NCI-H774 (cell line): ENCODE results near the gene DNAJB8.

Experiments used
- DNase-seq: peaks from one replicate; lab custom pipeline; 2025; lab: John Stamatoyannopoulos, UW

Gene DNAJB8

DNA sequence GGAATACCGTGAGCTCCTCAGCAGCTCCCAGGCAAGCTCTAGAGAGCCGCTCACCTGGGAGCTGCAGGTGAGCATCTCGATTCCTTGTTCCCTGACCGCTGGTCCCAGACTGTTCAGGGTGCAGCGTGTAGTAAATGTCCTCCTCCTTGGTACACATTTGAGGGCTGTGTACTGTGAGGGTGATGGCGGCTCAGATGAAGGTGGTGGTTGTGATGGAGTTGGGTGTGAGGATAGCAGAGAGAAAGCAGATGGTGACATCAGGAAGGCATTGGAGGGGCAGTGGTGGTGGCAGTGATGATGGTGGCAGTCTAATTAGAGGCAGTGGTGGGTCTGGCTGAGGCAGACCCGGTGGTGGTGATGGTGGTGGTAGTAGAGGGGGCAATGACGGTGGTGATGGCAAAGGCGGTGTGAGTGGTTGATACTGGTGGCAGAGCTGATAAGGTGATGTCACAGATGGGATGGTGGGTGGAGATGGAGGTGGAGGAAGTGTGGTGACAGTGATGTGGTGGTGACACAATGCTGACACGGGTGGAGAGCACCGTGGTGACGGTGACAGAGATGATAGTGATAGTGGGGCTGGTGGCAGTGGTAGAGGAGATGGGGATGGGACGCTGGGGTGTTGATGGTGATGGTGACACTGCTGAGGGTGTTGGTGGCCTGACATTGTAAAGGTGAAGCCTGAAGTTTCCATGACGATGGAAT is at the start of gene DNAJB8:
DNAJB8 (minus strand) TSS at position 51 of the 702 bp plus-strand sequence. CDS start 3,645 bp downstream, outside the sequence.
- DNase-seq = no peak

DNA sequence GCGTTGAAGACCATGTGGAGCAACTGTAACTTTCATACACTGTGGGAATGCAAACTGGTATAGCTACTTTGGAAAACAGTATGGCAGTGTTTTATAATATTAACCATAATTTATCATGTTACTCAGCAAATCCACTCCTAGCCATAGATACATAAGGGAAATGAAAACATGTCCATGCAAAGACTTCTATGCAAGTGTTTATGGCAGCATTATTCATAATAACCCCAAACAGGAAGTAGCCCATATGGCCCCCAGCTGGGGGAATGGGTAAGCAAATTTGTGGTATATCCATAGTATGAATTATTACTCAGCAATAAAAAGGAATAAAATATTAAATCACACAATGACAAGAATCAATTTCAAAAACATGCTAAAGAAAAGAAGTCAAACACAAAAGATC is 49.3 kb upstream of the DNAJB8 start:
- DNase-seq = no peak

DNA sequence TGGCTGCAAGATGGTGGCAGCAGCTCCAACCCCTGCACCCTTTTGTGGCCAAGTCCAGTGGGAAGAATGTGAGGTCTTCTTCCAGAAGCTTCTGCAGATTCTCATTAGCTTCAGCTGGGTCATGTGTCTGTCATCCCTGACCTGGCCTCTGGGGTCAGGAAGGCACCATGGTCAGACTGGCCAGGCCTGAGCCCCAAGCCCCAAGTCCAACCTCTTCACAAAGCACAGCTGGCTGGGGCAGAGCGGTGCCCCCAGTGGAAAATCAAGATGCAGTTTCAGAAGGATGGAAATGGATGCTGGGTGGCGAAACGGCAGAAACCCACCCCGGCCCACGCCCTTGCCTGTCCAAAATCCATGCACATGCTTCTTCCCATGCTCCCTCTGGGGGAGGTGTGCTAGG is 42.2 kb upstream of the DNAJB8 start:
- DNase-seq = no peak

DNA sequence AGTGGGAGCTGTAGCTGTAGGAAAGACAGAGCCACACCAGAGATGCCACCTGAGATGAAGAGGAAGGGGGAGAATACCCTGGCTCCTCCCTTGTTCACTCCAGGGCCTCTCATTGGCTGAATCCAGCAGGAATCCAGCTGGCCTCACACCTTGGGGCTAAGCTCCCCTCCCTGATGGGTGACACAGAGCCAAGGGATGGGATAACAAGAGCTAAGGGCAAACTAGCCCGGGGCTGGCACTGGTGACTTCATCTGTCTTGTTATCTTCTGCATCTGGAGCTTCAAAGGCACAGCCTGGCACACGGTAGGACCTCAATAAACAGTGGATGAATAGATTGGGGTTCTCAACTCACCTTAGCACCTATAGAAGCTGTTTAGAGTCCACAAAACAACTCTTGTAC is 40.1 kb upstream of the DNAJB8 start:
- DNase-seq = no peak

DNA sequence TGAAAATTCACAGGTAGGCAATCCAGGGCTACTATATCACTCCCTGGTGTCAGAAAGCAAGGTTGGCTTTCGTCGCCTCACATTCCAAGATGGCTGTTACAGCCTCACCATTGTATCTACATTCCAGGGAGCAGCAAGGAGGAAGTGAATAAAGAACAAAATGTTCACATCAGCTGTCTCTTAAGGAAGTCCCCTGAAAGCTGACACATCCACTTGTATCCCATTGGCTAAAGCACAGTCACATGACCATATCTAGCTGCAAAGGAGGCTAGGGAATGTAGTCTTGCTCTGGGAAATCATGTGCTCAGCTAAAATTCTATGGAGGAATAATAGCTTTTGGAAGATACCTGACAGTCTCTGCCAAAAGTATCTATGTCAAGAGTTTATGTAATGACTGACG is 39.1 kb upstream of the DNAJB8 start:
- DNase-seq = no peak

DNA sequence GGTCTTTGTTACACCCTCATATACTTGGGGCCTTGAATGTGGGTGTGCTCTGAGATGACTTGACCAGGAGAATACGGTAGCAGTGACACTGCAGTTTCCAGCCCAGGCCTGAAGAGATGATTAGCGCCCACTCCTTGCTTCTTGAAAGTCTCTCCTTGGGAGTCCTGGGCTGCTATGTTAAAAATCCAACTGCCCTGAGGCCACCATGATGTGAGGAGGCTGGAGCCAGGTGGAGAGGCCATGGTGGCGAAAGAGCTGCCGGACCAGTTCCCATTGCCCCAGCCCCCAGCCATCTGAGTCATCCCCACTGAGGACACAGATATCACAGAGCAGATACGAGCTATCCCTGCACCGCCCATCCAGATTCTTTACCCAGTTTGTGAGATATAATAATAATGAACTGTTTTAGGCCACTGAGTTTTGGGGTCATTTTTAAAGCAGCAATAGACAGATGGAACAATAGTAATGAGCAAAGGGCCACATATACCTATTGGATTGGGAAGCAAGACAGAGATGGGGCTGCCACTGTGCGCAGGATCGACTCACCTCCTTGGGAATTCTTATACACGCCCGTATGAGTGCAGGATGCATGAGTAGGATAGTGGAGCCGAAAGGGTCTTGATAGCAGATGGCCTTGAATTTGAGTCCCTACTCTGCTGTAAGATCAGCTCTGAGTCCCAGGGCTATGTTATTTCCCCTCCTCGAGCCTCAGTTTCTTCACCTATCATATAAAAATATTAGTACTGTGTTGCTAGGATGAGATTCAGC is 38.5 kb upstream of the DNAJB8 start:
- DNase-seq = no peak

DNA sequence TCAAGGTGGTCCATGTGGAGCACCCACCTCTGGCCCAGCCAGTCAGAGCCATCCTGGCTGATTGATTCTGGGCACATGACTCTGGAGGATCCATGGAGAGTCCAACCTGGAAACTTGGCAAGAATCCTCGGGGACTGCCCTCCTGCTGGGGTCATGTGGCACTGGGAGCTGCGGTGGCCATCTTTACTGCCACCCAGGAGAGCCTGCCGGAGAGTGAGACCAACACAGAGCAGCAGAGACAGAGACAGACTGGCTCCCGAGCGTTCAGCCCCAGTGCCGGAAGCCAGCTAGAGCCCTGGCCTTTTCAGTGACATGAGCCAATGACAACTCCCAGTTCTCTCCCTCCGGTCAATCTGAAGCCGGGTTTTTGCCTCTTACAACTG is 37.8 kb upstream of the DNAJB8 start:
- DNase-seq = no peak

DNA sequence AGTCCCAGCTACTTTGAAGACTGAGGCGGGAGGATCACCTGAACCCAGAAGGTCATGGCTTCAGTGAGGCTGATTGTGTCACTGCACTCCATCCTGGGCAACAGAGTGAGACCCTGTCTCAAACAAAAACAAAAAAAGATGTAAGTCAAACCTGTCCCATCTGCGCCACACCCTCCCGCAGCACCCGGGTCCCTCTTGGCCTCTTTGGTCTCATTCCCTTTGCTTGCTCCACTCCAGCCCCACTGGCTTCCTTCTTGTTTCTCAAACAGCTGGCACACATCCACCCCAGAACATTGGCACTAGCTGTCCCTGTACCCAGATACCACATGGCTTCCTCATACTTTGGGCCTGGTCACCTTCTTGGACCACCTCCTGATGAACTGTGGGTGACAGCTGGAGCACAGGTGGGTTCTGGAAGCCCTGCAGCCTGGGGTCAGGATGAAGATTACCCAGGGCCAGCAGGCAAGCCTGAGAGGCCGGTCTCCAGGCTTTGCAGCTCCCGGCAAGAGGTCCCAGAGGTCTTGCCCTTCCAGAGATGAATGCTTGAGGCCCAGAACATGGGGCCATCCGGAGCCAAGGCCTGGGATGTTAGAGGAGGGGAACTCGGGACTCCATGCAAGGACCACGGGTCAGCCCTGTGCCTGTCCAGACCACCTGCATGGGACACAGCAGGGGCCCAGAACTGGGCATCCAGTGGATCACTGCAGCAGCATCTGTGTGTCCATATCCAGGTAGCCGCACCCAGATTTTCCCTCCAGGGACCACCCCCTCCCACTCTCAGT is 37.3 kb upstream of the DNAJB8 start:
- no peak for DNase-seq

DNA sequence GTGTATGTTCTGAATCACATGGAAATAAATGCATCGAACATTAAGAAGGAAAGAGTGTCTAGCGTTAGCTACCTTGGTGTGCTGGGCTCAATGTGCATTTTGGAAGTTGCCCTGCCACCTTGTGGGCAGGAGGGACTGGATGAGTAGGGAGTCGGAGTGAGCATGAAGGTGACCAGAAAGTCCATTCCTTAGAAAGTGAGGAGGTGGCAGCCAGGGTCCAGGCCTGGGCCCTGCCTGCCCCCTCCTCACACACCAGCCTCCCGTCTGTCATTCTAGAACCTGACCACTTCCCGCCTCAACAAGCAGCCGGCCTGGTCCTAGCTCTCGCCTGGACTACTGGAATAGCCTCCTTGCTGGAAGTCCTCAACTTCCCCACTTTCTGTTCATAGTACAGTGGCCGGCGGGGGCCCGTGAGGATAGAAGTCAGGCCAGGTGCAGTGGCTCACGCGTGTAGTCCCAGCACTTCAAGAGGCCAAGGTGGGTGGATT is 36.5 kb upstream of the DNAJB8 start:
- no peak for DNase-seq

DNA sequence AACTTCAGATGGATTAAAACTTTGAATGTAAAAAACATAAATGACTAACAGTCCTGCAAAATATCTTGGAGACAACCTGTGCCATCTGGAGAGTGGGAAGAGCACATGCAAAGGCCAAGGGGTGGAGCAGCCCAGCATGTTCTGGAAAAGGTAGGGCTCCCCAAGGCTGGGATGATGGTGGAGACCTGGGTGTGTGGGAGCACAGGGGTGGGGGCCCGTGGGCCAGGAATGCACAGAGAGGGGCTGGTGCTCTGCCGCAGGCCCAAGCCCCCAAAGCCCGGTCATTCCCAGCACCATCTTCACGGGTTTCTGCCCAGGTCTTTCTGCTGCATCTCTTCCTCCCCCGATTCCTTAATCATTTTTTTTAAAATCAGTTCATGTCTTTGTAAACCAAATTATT is 36.0 kb upstream of the DNAJB8 start:
- DNase-seq = no peak

DNA sequence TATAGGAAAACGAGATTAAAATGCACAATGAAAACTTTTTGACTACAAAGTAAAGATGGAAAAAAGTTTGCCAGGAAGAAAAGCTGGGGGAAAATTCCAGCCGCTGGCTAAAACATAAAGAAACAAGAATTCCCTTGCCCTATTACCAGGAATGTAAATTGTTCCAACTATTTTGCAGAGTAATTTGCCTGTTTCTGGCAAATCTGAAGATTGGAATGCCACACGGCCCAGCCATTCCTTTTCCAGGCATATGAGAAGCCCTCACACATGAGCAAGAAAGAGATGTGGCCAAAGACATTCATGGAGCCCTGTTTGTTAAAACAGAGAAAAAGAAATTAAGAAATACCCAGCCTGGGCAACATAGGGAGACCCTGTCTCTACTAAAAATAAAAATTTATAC is 34.7 kb upstream of the DNAJB8 start:
- DNase-seq = no peak

DNA sequence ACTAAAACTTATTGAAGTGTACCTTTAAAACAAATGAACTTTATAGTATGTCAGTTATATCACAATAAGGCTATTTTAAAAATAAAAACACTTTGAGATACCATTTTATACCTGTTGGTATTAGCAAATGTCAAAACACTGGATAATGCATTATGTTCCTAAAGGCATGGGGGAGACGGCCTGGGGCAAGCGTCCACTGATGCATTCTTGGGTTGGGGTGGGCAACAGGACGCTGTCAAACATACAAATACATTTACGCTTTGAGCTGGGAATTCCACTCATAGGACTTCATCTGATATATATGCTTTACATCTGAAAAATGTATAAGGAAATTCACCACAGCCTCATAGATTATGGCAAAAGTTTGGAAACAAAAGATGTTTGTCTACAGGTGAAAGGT is 33.9 kb upstream of the DNAJB8 start:
- no peak for DNase-seq

DNA sequence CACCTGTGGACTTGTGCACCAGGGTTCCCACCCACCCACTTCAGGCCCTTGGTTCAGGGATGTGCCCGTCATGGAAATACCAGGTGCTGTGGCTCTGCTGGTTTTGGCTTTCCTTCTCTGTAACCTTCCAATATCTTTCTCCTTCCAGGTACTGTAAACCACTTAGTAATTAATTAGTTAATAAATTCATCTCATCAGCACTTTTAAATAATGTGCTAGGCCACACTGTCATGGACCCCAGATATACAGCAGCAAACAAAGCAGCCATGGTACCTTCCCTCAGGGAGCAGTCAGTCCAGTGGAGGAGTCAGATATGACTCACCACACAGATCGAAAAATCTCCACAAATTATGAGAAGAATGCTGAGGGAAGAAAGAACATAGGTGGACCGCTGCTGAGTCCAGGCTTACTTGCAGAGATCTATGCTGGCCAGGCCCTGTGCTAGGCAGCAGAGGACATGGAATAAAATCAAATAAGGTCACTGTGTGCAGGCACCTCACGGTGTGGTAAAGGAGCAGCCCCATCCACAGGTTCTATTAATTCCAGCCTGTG is 33.1 kb upstream of the DNAJB8 start:
- DNase-seq = no peak

DNA sequence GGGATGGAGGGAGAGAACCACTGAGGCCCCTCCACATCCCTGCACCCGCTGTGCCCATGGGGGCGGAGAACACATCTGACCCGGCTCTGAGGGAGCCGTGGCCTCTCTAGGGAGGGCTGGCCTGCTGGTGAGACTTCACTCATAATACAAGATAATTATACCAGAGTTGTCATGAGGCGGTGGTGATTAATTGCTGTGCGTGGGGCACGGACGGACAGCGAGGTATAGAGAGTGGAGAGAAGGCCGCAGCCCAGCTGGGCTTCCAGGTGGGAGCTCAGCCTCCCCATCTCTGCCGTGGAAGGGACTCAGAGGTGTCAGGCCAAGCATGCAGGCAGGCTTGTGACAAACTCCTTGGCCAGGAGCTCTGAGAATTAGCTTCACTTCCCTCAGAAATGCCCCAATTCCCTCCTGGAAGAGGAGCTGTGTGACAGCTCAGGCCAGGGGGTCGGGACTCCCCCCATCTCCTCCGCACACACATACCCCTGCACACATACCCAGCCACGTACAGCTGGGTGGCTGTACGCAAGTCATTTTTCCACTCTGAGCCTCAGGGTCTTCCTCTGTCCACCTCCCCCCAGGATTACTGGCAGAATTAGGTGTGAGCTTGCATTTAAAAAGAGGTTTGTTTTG is 32.3 kb upstream of the DNAJB8 start:
- no peak for DNase-seq

DNA sequence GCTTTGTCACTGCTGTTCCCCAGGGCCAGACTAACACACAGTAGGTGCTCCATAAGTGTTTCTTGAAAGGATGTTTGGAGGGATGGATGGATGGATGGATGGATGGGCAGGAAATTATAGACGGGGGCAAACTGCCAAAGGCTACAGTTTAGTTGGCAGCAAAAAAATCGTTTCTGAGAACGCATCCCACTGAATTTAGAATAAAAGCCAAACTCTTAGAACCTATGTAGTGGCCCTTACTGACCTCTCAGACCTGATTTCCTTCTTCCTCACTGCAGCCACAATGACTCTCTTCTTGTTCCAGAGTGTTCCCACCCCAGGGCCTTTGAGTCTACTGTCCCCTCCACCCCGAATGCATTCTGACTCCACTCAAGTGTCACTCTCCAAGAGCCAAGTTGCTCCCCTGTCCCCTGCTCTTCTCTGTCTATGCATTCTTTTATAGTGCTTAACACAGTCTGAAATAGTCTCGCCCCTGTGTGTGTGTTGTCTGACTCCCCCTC is 31.5 kb upstream of the DNAJB8 start:
- no peak for DNase-seq

DNA sequence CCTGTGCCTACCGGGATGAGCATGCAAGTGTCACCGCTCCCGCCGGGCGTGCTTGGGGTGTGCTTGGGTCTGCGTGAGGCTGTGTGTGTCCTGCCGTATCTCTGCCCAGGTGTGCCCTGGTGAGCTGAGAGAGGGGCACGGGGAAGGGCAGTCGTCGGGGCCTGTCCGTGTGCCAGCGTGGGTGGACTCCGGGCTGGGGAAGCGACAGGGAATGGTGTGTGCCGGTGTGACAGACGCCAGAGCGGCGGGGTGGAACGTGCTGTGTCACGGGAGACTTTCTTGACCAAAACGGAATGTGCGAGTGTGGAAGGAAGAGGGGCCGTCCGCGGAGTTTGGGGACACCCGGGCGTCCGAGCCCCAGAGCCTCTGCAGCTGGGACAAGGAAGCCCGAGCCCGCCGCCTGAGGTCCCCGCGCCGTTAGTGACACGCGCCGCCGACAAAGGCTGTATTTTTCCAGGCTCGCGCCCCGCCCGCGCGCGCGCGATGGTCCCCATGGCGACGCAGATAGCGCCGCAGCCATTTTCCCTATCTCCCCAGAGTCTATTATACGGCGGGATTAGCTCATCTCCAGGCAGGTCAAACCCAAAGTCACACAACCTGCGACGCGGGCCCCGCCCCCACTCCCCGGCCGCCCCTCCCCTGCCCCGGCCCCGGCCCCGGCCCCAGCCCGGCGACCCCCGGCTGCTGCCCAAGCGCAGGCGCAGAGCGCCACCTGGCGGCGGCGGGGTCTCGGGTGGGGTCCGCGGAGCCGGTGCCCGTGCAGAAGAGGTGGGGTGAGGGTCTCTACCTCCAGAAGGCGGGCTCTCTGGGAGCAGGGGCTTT is 30.8 kb upstream of the DNAJB8 start:
- peak; percentile 54 for DNase-seq

DNA sequence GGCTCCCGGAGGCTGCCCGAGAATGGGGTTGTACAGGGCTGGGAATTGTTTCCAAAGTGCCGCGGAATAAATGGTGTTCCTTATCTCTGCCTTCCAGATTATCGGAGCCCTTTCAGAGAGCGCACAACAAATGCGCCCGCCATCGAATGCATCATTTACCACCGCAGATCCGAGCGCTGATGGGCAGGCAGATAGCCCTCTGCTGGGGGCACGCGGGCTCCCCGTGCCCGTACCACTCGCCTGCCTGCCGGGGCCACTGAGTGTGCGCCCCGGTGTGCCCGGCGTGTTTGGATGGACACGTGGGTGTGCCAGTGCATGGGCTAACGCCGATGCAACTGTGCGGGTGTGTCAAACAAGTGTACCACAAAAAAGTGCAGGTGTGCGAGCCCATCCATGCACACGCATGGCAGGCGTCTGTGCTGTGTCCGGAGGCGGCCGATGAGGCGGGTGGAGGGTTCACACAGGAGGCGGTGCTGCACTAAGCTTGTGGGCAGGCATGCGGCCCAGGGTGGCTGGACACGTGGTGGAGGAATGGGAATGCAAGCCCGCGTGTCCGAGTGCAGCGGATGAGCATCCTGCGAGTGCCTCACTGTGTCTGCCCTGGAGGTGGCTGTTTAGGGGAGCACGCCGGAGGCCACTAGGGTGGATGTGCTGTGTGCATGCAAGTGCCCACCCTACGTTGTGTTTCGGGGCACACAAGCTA is 30.1 kb upstream of the DNAJB8 start:
- no peak for DNase-seq

DNA sequence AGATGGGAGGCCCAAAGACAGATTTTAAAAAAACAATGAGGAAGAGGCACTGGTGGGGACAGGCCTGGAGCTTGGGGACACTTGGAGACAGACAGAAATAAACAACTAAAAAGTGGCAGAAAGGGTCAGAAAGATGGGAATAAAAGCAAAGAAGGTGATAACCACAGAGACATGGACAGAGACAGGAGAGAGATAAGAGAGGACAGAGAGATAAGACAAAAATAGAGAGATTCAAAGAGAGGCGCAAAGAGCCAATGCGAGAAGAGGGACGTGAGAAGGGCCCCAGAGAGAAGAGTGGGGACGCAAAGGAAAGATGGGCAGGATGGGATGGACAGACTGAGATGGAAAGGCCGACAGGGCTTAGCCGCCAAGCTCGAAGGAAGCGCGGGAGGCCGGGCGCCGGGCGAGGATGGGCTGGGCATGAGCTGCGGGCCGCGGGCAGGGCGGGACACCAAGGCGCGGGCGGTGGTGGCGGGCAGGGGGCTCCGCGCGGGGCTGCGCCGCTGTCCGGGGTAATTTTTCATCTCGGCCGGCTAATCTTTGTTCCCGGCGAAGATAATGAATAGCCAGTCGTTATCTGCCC is 29.4 kb upstream of the DNAJB8 start:
- DNase-seq = no peak

DNA sequence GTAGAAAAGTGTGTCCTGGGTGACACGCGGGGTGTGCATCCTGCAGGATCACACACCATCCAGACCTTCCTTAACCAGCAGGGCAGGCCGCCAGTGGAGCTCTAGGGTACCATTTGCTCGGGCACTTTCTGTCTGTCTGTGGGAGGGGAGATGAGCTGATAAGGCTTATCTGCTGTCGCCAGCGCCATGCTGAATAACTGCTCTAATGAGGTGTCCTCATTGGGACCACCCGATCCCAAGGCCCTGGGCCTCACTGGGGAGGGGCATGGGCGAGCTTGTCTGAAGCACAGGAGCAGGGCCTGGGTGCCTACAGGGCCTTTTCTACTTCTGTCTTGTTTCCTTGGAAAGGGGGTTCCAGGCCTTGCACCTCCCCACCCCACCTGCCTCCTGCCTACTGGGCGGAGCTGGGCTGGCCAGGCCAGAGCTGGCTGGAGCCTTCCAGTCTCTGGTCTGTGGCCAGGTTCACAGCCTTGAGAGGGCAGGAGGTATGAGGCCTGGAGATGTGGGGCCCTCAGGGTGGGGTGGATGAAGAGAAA is 28.8 kb upstream of the DNAJB8 start:
- DNase-seq = no peak

DNA sequence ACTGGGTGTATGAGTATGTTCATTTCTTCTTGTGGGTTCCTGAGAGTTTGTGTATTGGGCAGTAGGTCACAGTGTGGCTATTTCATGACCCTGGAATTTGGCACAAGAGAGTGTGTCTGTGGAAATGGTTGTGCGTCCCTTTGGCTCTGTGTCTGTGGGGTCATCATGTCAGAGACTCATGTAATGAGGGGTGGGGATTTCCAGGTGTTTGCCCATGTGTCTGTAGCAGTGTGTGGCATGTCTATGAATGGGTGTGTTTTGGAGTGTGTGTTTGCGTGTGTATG is 27.6 kb upstream of the DNAJB8 start:
- DNase-seq = no peak
